GM12872 (cell line): ENCODE measurements around the gene SLC9A7.

Experiments used
- TF ChIP-seq, protein P1 (sequence below): IDR thresholded peaks from 3 replicates; pipeline ENCODE4 v1.5.1; 2011; ENCODE audit warnings: low read depth, mild to moderate bottlenecking, low read length, moderate library complexity; ENCODE audit not compliant: insufficient read depth

The SLC9A7 gene

GRCh38 chrX:46662188-46662958 lies 96.5 kb downstream of the SLC9A7 start:
- TF ChIP-seq, protein P1, sequence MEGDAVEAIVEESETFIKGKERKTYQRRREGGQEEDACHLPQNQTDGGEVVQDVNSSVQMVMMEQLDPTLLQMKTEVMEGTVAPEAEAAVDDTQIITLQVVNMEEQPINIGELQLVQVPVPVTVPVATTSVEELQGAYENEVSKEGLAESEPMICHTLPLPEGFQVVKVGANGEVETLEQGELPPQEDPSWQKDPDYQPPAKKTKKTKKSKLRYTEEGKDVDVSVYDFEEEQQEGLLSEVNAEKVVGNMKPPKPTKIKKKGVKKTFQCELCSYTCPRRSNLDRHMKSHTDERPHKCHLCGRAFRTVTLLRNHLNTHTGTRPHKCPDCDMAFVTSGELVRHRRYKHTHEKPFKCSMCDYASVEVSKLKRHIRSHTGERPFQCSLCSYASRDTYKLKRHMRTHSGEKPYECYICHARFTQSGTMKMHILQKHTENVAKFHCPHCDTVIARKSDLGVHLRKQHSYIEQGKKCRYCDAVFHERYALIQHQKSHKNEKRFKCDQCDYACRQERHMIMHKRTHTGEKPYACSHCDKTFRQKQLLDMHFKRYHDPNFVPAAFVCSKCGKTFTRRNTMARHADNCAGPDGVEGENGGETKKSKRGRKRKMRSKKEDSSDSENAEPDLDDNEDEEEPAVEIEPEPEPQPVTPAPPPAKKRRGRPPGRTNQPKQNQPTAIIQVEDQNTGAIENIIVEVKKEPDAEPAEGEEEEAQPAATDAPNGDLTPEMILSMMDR = no peak

GRCh38 chrX:46653482-46653881 lies 105.4 kb downstream of the SLC9A7 start:
- TF ChIP-seq, protein P1 = peak; percentile 32; the same call in 2 of the 3 replicates

DNA sequence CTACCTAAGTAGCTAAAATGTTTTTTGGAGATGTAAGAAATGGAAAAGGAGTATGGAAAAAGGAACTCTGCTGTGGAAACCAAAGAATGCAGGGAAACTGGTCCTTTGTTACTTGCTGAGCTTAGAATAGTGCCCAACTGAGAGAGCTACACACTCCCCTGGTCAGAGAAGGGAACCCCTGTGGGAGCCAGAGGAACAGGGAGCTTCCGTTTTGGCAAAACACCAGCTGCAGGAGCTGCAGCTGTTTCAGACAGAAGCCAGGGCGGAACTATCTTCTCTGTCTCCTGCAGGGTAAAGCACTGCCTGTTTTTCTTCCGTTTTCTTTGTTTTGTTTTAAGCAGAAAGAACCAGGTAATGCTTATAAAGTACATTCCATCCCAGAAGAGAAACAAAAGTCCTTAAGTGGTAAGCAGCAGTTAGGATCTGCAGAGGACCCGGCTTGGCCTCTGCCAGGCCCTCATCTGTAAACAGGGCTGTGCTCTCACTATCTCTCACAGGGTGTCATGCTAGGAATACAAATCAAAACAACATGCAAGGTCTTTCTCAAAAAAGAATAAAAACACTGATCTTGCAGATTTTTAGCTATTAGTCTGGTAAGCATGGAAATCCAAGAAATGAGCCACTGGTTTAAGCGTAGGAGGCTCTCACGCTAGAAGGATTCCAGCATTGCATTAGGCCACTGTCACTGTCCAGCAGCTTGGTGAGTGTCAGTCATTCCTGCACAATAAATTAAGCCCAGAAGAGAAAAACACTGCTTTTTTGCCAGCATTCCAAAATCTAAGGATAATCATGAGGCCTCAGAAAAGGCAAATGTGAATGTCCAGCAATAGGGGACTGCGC lies 109.3 kb downstream of the SLC9A7 start:
- TF ChIP-seq, protein P1 = no peak

- TF ChIP-seq, protein P1 = no peak
Observed at GRCh38 chrX:46648660-46649059, 110.3 kb downstream of the SLC9A7 start.

DNA sequence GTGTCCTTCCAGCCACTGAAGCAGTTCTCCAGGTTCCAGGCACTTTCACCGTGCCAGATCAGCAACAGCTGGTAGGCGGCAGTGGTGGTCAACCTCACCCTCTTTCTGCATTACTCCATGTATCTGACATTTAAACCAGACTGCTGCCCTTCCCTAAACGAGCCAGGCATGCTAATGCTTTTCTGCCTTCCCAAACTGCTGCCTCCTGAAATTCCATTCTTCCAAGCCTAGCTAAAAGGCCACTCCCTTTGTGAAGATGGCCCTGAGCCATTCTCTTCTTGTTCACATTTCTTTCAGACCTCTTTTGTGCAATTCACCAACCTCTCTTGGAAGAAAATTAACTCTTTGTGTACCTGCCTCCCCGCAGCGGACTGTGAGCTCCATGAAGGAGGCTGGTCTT lies 111.7 kb downstream of the SLC9A7 start:
- TF ChIP-seq, protein P1 = no peak

GRCh38 chrX:46645614-46646013 lies 113.3 kb downstream of the SLC9A7 start:
- TF ChIP-seq, protein P1 = no peak

GRCh38 chrX:46643636-46644035 lies 115.3 kb downstream of the SLC9A7 start:
- TF ChIP-seq, protein P1 = no peak
